ENCODE measurements around the gene TNFRSF9.
"Not testable (repeated sequence)": the region's sequence is repeated elsewhere in the genome, so short reads cannot be mapped to it uniquely, and the experiment has no call there.

TNFRSF9 gene

DNA sequence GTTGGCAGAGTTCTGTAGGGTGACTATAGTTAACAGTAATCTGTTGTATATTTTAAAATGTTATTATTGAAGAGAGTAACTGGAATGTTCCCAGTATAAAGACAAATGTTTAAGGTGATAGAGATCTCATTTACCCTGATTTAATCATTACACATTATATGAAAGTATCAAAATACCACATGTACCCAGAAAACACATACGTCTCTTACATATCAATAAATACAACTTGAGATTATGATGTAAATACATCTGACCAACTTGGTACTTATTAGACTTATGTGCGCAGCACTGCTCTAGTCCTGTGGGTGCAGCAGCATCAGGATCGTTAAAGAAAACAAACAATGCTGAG is 20.2 kb upstream of the TNFRSF9 start:
- DNase-seq (ENCODE audit: extremely low read depth, low read depth): no peak
- TF ChIP-seq, protein P1, sequence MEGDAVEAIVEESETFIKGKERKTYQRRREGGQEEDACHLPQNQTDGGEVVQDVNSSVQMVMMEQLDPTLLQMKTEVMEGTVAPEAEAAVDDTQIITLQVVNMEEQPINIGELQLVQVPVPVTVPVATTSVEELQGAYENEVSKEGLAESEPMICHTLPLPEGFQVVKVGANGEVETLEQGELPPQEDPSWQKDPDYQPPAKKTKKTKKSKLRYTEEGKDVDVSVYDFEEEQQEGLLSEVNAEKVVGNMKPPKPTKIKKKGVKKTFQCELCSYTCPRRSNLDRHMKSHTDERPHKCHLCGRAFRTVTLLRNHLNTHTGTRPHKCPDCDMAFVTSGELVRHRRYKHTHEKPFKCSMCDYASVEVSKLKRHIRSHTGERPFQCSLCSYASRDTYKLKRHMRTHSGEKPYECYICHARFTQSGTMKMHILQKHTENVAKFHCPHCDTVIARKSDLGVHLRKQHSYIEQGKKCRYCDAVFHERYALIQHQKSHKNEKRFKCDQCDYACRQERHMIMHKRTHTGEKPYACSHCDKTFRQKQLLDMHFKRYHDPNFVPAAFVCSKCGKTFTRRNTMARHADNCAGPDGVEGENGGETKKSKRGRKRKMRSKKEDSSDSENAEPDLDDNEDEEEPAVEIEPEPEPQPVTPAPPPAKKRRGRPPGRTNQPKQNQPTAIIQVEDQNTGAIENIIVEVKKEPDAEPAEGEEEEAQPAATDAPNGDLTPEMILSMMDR (IDR thresholded peaks at IDR 0.05; ENCODE audit: low read depth, low read length): no peak

DNA sequence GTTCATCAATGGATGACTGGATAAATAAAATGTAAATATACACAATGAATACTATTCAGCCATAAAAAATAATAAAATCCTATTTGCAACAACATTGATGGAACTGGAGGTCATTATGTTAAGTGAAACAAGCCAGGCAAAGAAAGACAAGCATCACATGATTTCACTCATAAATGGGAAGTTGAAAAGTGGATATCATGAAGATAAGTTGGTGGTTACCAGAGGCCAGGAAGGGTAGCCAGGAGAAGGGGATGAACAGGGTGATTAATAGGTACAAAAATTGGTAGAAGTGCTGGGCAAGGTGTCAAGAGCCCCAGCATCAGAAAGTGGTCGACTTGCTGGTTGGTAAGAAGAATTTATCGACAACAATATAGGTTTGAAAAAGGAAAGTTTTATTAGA is 19.5 kb upstream of the TNFRSF9 start:
- TF ChIP-seq, protein P1 (IDR thresholded peaks at IDR 0.05; ENCODE audit: low read depth, low read length): no peak

DNA sequence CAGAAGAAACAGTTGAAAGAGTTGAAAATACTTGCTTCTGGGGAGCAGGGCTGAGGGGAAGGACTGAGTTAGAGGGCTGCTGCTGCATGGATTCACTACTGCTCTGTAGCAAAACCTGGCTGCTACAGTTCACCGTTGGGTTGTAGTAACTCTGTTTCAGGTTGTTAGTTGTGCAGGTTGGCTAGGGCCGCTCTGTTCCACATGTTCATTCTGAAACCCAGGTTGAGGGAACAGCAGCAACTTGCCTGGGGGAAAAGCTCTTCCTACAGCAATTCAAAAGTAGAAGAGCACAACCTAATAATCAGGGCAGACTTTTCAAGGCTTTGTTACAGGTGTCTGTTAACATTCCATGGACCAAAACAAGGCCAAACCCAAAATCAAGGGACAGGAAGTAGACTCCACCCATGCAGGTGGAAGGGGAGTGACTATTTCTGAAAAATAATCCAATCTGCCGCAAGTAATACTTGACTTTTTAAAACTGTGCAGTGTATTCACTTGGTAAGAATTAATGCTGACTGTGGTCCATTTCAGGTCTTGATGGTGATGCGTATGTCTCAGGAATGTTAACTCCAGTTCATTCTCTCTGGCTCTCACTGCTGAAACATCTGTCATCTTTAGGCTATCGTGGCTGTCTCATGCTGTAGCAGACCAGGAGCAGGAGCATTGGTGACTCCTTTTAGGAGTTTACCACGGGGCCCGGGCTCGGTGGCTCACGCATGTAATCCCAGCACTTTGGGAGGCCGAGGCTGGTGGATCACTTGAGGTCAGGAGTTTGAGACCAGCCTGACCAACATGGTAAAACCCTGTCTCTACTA is 15.8 kb upstream of the TNFRSF9 start:
- DNase-seq (ENCODE audit: extremely low read depth, low read depth): no peak
- TF ChIP-seq, protein P1 (IDR thresholded peaks at IDR 0.05; ENCODE audit: low read depth, low read length): no peak

More for the DNA sequence above, 19.5 kb upstream of the TNFRSF9 start:
- no peak for DNase-seq (ENCODE audit: extremely low read depth, low read depth)

DNA sequence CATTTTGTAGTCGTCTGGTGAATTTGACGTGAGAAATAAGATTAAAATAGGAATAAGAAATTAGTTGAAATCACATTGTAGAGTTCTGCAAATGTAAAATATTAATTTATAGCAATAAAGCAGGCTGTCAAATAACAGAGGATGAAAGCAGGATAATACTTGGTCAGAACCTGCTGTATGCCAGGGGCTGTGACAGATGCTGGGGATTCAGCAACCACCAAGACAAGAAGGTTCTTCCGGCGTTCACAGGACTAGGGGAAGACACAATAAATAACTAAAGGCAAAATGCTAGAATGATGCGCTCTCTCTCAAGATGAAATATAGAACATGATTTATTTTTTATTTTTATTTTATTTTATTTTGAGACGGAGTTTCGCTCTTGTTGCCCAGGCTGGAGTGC is 14.0 kb upstream of the TNFRSF9 start:
- DNase-seq (ENCODE audit: extremely low read depth, low read depth): no peak
- TF ChIP-seq, protein P1 (IDR thresholded peaks at IDR 0.05; ENCODE audit: low read depth, low read length): no peak

DNA sequence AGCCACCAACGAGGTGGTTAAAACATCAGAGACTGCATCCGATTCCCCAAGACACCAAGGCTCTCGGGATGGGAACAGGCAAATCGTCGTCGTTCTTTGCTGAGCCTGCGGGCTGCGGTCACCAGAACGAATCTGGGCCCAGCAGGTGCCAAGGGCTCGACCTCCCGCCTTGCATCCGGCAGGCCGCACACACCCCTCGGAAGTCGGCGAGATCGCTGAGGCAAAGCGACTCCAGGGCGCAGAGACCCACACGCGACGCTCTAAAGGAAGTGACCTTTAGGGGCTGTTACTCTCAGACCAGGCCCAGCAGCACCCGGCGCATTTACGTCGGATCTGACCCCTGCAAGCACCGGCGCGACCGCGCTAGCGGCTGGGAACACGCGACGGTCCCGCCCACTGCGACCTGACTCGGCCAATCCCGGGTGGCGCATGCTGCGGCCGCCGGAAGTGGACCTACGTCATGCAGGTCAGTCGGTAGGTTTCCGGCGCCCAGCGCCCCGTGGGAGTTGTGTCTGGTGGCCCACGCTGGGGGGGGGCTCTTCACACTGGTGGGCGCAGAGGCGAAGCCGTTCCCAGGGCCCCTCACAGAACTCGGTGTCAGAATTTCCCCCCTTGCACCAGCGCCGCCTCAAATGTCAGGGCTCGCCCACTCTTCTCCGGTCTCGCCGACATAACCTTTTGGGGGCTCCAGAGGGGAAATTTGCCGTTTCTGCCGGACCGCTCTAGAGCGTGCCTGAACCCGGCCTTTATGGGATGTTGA is 13.4 kb upstream of the TNFRSF9 start:
- DNase-seq (ENCODE audit: extremely low read depth, low read depth): peak; percentile 67

DNA sequence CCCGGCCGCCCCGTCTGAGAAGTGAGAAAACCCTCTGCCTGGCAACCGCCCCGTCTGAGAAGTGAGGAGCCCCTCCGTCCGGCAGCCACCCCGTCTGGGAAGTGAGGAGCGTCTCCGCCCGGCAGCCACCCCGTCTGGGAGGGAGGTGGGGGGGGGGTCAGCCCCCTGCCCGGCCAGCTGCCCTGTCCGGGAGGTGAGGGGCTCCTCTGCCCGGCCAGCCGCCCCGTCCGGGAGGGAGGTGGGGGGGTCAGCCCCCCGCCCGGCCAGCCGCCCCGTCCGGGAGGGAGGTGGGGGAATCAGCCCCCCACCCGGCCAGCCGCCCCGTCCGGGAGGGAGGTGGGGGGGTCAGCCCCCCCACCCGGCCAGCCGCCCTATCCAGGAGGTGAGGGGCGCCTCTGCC is 12.2 kb upstream of the TNFRSF9 start:
- DNase-seq (ENCODE audit: extremely low read depth, low read depth): not testable (repeated sequence)

More for the DNA sequence above, 13.4 kb upstream of the TNFRSF9 start:
- TF ChIP-seq, protein P1 (IDR thresholded peaks at IDR 0.05; ENCODE audit: low read depth, low read length): no peak

DNA sequence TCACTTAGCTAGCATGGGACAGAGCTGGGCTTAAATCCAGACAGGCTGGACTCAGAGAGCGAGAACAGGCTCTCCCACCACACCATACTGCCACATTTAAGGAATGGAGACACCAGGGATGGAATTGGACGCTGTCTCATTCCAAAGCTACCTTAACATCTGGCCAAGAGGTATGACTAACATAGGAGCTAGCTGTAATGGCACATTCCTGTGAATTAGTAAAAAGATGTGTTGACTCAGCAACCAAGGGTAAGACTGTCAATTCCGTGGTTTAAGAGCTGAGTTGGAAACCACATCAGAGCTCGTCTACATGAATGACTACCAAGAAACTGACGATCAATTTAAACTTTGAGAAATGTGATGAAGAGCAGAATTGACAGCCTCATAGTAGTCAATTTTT is 8.3 kb upstream of the TNFRSF9 start:
- no peak for DNase-seq (ENCODE audit: extremely low read depth, low read depth)
- TF ChIP-seq, protein P1 (IDR thresholded peaks at IDR 0.05; ENCODE audit: low read depth, low read length): no peak

All from AG09319 (cell line).